Activated CD8-positive, alpha-beta memory T cell treated with anti-CD3 and anti-CD28 coated beads for 48 hours (primary cell): Measurements from ENCODE around the gene GAREM2.

ENCODE experiments used
- DNase-seq, 3 experiments: peaks; one replicate each; pipeline ENCODE4 v3.0.0-alpha.2; 2020; ENCODE audit warnings: low read depth in 2 of 3, low spot score in 2 of 3

The GAREM2 gene

DNA sequence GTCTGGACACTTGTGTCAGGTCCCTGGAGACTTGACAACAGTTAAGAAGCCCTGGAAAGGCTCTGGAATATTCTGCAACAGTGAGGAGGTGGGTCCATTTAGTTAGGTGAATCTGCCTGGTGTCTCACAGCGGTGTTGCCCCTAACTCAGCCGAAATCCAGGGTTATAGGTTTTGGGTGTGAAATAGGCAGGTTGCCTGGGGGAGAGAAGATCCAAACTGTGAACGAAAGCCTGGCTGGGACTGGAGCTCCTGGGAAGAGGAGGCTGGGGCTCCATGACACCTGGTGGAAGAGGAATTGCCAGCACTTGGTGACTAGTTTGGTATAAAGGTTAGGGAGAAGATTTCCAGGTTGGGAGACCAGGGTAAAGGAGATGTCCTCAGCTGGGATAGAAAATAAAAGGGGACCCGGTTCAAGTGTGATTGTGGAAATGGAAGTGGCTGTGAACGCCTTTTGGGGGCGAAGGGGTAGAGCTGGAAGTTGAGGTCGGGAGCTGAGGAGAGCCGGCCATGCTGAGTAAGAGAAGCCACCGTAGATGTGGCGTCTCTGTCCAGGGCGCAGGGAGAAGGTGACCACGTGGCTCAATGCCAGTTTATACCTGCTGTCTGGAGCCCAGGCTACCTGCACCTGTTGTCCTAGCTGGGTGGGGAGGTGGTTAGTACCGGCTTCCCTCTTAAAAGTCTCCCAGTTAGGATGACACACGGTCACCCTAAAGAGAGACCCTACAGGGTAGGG lies 3.0 kb upstream of the GAREM2 start:
- no peak for DNase-seq

DNA sequence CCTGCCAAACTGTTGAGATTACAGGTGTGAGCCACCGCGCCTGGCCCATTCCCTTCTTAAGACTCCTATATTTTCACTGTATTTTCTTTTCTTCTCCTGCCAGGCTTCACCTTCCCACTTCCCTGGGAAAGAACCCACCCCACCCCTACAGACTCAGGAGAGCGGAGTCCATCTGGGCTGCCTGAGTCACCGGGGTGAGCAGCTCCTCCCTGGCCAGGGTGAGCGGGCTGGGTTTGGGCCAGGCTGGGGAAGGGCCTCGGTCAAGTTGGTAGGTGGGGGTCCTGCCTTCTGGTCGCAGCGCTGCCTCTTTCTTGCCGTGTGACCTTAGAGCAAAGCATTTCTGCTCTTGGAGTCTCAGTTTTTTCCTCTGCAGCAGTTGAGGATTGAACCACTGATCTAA lies 2.1 kb upstream of the GAREM2 start:
- no peak for DNase-seq

DNA sequence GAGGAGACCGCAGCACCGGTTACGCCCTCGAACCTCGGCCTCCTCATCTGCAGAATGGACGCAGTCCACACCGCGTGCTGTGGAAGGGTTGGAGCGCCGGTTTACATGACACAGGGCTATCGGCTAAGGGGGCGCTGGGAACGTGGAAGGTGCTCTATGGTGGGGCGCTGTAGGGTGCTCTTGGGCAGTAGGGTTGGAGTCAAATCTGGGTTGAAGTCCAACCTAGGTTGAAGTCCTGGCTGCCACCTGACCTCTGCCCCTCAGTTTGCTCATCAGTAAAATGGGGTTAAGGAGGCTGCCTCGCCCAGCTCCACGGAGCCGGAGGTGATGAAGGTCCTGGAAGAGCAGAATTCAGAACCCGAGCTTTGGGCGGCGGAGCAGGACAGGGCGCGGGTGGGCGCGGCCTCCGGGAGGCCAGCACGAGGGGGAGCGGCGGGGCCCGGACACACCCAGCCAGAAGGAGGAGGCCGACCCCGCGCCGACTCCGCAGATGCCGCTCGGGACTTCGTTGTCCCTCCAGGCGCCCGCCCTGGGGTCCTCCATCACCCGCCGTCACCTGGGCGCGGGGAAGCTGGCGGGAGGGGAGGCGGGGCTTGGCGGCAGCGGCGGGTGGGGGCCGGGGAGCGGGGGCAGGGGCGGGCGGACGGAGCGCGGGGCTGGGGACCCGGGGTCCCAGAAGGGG lies 558 bp upstream of the GAREM2 start:
- DNase-seq, result no peak

DNA sequence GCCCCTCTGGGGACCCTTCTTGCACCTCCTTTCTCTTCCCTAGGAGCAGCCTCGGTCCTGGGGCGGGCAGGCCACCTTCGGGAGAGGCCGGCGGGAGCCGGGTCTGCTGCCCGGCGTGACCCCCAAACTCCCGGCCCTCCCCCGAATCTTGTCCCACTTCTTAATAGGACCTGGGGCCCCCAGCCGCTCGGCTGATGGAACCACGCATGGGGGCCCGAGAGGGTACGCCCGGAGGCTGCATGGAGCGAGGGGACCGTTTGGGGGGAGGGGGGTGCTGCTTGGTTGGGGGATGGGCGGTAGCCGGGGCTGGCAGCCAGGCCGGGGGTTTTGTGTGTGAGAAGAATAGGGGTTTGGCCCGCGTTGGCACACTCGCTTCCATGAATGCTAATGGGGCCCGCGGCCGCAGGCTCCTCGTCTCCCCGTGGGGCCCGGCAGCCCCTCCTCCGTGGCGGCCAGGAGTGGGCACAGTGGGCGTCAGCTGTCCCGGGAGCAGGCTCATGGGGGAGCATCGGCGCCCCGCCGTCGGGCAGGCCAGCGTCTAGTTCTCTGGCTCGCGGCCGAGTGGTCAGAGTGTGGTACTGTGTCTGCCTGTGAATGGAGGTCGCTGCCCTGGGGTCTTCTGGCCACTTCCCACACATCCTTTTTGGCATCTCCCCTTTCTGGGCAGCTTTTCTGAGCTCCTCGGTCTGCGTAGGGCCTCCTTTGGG lies 1.0 kb downstream of the GAREM2 start:
- DNase-seq, result no peak

DNA sequence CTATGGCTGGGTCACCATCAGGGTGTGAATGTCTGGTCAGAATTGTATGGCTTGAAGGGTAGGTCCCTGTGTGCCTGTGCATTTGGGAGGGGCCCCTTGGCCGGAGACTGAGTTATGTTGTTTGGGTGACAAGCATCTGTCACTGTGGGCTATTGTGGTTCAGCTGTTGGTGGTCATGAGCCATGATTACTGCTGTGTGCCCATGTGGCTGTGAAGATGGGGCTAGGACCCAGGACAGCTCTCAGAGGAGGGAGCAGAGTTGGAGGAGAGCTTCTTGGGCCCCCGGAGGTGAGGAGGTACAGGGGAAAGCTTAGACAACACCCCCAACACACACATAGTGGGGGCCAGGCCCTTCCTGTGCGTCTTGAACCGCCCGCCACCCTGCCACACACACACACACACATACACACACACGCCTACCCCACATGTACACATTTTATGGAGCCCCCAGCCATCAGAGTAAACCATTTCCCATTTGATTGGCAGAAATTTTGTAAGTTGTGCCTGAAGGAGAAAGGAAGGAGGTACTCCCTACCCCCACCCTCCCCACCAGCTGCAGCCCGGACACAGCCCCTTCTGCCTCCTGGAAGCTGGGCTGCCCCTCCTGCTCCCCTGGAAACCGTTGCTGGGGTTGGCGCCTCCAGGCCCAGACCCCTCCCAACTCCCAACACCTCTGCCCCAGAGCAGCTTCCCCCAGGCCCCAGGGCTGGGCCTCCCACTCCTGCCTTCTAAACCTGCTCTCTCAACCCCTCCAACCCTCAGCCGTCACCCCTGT lies 2.0 kb downstream of the GAREM2 start:
- no peak for DNase-seq

DNA sequence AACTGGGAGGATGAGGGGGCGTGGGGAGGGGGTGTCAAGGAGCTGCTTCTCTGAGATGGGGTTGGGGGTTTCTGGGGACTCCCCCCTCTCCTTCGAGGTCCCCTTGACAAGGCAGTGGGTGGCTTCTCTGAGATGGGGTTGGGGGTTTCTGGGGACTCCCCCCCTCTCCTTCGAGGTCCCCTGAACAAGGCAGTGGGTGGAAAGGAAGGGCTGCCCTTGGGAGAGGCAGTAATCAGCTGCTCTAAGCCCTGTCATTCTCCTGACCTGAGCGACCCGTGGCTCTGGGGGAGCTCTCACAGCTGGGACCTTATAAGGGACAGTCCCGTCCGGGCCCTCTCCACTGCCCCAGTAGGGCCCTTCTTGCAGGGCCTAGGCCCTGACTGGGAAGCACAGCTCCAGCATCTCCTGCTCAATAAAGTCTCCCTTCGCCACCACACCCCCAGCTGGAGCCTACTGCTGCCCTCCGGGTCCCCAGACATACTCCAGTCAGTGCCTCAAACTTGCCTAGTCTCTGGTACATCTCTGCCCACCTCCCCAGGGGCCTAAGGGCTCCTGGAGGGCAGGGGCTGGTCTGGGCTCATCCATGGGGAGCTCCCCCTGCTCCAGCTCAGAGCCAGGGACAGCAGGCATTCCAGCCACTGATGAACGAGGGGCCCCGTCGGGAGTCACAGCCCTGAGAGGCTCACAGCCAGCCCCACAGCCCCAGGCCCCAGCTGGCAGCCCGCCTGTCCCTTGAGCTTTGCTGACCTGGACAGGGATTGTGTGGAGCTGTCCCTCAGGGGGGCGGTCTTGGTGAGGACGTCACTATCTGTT lies 2.8 kb downstream of the GAREM2 start:
- no peak for DNase-seq

DNA sequence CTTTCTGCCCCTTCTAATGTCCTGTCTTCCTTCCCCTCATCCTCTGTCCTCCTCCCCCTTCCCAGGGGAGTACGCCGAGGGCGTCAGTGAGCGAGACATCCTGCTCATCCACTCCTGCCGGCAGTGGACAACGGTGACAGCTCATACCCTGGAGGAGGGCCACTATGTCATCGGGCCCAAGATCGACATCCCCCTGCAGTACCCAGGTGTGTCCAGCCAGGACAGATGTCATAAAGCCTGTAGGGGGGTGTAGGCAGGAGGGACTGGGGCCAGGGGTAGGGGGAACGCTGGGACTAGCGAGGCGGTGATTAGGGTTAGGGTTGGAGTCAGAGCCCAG lies 3.4 kb downstream of the GAREM2 start:
- DNase-seq, result no peak

DNA sequence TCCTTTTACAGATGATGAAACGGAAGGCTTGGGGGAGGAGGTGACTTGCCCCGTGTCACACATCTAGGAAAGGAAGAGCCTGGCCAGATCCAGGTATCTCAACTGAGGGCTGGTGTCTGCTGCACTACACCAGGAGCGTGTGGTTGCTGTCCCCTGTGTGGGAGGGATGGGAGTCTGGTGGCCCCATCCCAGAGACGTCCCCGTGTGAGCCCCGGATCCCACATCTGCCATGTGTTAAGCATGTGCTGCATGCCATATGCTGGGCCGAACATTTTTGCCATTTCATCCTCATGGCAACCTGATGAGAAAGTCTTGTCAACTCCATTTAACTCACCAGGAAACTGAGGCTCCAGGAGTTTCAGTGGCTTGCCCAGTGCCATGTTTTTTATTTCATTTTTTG lies 4.2 kb downstream of the GAREM2 start:
- DNase-seq, result no peak

DNA sequence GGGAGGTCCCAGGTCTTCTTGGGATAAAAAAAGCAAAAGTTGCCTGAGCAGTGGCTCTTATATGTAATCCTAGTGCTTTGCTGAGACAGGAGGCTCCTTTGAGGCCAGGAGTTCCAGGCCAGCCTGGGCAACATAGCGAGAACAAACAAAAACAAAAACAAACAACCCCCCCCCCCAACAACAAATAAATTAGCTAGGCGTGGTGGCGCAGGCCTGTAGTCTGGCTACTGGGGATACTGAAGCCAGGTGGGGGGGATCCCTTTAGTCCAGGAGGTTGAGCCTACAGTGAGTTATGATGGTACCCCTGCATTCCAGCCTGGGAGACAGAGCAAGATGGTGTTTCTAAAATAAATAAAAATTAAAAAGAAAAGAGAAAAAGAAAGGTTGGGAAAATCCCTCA lies 5.4 kb downstream of the GAREM2 start:
- DNase-seq, result no peak

DNA sequence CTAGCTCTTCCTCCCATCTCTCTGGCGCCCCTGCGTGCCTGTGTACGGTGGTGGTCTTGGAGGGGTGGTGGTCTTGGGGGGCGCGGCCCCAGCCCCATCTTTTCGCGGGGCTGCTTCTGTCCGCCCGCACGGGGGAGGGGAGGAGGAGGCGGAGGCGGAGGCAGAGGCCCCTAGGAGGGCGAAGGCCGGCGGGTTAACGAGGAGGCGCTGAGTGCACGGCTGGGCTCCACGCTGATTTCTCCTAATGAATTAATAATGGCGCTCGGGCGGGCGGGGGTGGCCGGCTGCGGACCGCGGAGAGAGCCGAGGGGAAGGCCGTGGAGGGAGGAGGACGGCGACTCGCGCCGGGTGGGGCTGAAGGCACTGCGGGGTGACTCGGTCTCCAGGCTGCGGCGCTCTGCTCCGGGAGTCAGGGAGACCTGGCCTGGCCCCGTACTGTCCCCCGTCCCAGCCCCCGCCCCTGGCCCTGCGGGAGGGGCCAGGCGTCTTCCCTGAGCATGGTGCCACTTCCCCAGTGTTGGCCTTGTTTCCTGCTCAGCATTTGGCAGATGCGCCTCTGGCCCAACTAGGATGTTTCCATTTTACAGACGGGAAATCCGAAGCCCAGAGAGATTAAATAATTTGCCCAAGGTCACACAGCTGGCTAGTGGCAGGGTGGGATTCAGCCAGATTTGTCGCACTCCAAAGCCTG lies 6.0 kb downstream of the GAREM2 start:
- DNase-seq, result no peak

DNA sequence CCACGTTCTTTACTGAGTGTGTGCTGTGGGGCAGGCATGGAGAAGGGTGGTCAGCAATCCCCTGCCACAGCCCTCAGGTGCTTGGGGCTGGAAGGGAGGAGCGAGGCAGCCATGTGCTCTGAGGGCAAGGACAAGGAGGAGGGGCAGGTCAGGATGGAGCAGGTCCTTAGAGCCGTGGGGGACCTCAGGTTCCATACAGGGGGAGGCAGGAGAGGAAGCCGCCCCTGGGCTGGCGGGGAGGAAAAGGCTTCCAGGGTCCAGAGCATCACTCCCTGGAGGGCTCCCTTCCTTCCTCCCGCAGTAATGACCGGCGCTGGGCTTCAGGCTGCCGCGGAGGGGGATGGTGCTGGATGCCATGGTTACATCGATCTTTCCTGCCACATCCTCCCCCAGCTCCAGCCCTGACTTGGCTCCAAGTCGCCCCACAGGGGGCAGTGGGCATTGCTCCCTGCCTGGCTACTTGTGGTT lies 6.6 kb downstream of the GAREM2 start:
- no peak for DNase-seq

DNA sequence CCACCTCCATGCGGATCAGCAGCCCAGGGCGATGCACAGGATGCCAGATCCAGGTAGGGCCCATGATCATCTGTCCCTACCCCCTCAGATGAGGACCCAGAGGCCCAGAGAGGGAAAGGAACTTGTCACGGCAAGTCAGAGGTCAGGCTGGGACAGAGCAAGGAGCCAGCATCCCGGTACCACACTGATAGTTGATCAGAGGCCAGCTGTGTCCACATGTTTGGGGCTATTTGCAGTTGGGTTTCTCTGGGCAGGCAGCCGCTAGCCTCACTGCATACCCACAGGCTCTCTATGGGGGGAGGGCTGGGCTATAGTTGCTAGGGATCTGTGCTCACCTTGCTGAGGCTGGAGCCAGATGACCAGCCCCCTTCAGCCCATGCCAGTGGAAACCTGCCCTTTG lies 9.6 kb downstream of the GAREM2 start:
- DNase-seq, result no peak

DNA sequence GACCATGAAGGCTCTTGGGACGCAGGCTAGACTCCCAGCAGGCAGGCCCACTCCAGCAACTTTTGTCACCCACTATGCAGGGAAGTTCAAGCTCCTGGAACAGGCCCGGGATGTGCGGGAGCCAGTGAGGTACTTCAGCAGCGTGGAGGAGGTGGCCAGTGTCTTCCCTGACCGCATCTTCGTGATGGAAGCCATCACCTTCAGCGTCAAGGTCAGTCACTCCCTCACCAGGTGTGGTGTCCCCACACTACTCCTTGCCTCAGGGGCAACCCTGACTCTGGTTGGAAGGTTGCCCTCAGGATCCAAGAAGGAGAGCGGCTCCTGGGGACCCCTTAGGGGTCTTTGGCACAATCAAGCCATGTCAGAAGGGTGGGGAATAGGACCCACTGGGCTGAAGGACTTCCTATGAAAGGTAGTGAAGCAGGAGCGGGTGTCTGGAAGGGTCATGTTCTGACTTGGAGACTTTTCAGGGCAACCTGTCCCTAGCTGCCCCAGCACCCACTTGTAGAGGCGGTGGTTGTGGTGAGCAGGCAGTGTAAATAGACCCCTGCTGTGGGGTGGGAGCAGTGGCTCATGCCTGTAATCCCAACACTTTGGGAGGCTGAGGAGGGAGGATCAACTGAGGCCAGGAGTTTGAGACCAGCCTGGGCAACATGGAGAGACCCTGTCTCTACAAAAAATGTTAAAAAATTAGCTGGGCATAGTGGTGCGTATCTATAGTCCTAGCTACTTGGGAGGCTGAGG lies 10.2 kb downstream of the GAREM2 start:
- DNase-seq, result no peak

DNA sequence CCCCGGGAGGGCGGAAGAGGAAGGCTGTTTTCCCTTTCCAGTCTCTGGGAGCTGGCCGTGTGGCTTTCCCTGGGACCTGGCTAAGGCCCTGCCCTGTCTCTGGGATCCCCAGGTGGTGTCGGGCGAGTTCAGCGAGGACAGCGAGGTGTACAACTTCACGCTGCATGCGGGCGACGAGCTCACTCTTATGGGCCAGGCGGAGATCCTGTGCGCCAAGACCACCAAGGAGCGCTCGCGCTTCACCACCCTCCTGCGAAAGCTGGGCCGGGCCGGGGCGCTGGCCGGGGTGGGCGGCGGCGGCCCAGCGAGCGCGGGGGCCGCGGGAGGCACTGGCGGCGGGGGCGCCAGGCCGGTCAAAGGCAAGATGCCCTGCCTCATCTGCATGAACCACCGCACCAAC lies 11.2 kb downstream of the GAREM2 start:
- no peak for DNase-seq

DNA sequence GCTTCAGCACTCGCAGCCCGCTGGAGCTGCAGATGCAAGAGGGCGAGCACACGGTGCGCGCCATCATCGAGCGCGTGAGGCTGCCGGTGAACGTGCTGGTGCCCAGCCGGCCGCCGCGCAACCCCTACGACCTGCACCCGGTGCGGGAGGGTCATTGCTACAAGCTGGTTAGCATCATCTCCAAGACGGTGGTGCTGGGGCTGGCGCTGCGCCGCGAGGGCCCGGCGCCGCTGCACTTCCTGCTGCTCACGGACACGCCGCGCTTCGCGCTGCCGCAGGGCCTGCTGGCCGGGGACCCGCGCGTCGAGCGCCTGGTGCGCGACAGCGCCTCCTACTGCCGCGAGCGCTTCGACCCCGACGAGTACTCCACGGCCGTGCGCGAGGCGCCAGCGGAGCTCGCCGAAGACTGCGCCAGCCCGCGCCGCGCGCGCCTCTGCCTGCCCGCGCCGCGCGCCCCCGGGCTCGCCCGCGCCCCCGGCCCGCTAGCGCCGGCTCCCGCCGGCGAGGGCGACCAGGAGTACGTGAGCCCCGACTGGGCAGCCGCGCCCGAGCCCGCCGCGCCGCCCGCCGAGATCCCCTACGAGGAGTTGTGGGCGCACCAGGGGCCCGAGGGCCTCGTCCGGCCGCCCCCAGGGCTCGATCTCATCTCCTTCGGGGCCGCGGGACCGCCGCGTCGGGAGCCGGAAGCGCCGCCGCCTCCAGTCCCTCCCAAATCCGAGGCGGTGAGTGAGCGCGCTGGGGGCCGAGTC lies 11.8 kb downstream of the GAREM2 start:
- DNase-seq, result peak; percentile 50 to 64 (median 58)

DNA sequence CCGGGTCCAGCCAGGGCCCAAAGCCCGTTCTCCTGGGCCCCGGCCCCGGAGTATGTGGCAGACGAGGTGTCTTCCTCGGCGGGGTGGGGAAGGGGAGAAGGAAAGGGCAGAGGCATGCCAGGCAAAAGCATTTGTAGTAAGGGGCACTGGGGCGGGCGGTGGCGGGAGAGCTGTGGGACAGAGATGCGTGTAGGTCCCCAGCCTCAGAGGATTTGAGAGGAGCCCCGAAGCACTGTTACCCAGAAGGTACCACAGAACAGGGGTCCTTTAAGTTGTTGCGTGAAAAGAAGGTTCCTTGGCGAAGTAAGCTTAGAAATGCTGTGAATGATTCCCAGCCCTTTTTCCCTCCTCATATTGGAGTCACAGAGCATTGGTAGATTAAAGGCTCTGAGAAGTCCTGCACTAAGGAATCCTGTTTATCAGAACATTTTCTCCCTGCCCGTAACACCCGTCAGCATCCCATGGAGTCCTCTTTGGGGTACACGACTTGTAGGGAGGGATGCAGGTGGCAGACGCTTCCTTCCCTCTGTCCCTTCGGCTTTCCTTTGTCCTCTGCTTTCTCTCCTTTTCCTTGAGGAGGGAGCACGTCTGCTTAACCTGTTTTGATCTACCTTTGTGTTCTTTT lies 12.5 kb downstream of the GAREM2 start:
- no peak for DNase-seq

DNA sequence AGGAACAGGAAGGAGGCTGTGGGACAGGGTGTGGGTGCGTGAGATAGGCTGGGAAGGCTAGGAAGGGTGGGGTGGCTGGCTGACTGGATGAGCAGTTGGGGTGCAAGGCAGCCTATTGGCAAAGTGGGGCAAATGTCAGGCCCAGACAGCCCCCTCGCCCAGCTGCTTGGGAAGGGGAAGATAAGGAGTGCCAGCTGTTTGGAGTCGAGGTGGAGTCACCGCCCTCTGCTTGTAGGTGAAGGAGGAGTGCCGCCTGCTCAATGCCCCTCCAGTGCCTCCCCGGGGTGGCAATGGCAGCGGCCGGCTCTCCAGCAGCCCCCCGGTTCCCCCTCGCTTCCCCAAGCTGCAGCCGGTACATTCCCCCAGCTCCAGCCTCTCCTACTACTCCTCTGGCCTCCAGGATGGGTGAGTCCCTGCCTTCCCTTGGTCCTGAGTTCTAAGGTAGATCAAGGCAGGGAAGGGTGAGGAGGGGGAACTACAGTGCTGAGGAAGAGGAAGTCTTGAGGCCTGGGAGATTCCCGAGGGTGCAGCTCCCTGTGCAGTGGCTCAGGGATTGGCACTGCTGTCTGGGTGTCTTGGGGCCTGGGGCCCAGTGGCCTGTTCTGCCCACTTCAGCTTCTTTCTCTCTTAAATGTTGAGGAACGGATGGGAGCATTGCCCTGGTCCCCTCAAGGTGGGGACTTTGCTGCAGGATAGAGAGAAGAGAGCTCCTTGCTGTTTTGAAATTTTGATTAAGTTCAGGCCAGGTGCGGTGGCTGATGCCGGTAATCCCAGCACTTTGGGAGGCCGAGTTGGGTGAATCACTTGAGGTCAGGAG lies 13.3 kb downstream of the GAREM2 start:
- DNase-seq, result no peak
